DMS53 treated with DMSO at 0.1 percent for 48 hours (cell line): Measurements from ENCODE around the gene THSD4.
A peak's percentile ranks its signal among the peaks of the same experiment; 100 is the strongest.
"Not testable (repeated sequence)": the region's sequence is repeated elsewhere in the genome, so short reads cannot be mapped to it uniquely, and the experiment has no call there.

Source experiments
- DNase-seq: peaks from one replicate; lab custom pipeline; 2025; ENCODE audit not compliant: unreplicated experiment; lab: John Stamatoyannopoulos, UW

Gene THSD4

DNA sequence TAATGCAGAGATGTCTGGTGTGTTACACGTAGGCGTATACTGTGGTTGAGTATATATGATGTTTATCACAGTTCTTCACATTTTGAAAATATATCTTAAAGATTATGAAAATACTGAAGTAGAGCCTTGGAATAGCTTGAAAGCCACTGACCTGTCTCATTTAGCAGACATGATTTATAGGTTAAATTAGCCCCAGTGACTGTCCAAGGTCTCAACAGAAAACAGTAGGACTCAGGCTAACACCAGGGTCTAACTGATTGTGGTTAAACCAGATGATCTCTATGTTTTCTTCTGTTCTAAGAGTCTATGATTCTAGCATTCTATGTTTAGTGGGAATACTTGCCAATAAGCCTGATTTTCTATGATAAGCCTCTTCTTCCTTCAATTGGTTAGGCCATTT, 528.6 kb downstream of the THSD4 start:
- DNase-seq = no peak

GRCh38 chr15:71646767-71647486, 531.7 kb downstream of the THSD4 start:
- DNase-seq = no peak

GRCh38 chr15:71647487-71647808, 532.2 kb downstream of the THSD4 start:
- DNase-seq = no peak

GRCh38 chr15:71648095-71648494, 532.8 kb downstream of the THSD4 start:
- DNase-seq = no peak

DNA sequence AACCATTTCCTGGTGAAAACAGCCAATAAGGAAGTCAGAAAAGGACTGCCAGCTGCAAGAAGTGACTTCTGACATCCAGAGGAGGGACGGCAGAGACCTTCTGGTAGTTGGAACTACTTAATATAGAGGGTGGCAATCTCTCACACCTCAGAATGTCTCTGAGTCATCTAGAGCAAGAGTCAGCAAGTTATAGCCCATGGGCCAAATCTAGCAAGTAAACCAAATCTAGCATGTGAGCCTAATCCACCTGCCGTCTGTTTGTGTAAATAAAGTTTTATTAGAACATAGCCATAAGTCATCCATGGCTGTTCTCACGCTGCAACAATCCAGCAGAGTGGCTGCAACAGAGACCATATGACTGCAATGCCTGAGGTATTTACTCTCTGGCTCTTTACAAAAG, 534.6 kb downstream of the THSD4 start:
- no peak for DNase-seq

- no peak for DNase-seq
Measured at GRCh38 chr15:71650603-71651002, 535.3 kb downstream of the THSD4 start.

- peak; percentile 25 for DNase-seq
Measured at GRCh38 chr15:71651750-71652186, 536.5 kb downstream of the THSD4 start.

- no peak for DNase-seq
Measured at GRCh38 chr15:71654042-71654719, 538.9 kb downstream of the THSD4 start.

DNA sequence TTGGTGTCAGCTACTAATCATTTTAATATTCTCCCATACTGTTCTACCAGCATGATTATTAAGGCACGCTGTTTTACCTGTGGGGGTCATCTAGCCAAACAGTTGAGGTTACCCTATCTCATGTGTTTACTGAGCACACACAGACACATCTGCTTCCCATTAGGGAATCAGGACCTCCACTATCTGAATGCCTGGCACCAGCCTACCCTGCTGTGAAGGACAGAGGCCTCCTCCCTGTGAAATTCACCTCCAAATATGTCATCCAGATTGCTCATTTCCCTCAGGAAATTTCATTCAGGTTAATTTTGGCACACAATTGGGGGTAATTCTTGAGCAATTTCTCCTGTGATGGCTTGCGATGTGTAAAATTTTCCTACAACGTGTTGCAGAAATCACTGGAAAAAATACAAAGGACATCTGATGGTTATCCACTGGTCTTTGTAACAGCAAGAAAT, 539.5 kb downstream of the THSD4 start:
- DNase-seq = no peak

DNA sequence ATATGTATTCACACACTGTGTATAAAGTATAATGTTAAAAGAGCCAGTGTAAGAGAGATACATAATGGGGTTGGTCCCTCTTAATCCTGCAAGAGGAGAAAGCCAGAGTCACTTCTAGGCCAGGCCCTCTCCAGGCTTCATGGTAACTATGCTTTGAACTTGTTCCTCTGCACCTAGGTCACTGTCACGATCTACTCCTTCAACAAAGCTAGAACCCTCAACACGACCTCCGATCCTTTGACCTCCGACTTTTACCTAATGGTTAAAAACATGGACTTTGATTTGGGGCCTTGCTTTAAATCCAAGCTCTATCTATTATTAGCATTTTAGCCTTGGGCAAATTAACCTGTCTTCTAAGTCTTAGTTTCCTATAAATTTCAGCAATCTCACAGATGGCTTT, 541.2 kb downstream of the THSD4 start:
- DNase-seq = no peak

GRCh38 chr15:71657141-71657540, 541.9 kb downstream of the THSD4 start:
- DNase-seq = no peak

DNA sequence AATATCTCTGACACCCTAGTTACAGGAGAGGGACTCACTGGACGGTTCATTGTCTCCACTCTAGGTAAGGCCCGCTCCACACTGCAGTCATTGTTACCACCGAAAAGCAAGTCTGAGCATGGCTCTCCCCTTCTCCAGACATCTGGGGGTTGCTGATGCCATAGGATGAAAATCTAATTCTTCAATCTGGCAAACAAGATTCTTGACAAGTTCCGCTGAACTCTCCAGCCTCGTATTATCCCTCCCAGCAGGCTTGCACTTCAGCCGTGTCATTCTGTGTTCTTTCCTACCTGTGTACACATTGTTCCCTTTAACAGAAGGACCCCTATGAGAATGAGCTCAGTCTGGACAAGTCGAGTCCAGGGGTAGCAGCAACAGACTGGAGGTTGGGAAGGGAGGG, 542.8 kb downstream of the THSD4 start:
- DNase-seq = no peak

- DNase-seq = no peak
Measured at GRCh38 chr15:71658827-71659729, 543.8 kb downstream of the THSD4 start.

DNA sequence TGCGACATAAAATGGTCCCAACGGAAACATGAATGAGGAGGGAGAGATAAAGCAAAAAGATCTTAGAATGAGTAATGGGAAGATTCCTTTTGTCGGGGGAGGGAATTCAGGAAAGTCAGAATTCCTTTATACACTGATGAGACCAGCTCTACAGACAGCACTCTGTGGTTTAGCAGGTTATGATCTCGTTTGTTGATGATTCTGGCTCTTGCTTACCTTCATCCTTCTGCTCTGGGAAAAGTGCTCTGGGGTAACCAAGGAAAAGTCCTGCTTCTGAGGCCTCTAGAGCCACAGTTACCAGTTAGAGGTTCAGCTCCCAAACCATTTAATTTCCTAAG, 544.4 kb downstream of the THSD4 start:
- DNase-seq = no peak

- DNase-seq = no peak
Measured at GRCh38 chr15:71660501-71660900, 545.2 kb downstream of the THSD4 start.

DNA sequence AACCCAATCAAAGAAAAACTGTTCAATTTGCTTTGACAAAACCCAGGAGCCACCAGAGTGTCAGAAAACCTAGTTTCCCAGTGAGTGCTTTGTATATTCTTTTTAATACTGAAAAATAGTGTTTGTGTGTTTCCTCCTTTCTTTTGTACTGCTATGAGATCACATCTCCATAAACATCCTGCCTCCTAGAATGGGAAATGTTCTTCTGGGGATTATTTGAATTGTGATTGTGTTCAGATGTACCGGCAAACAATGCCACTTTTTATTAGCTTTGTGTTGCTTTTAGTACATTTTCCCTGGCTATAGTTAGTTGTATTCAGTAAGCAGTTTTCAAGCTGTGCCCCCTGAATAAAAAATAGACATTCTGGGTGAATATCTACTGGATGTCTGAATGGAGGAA, 547.0 kb downstream of the THSD4 start:
- DNase-seq = no peak

DNA sequence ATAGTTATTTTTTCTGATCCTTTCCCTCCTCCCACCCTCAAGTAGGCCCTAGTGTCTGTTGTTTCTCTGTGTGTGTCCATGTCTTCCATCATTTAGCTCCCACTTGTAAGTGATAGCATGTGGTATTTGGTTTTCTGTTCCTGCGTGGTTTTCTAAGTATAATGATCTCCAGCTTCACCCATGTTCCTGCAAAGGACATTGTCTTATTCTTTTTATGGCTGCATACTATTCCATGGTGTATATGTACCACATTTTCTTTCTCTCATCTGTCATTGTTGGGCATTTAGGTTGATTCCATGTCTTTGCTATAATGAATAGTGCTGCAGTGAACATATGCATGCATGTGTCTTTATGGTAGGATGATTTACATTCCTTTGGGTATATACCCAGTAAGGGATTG, 549.4 kb downstream of the THSD4 start:
- no peak for DNase-seq

GRCh38 chr15:71666763-71667620, 551.7 kb downstream of the THSD4 start:
- DNase-seq = no peak

DNA sequence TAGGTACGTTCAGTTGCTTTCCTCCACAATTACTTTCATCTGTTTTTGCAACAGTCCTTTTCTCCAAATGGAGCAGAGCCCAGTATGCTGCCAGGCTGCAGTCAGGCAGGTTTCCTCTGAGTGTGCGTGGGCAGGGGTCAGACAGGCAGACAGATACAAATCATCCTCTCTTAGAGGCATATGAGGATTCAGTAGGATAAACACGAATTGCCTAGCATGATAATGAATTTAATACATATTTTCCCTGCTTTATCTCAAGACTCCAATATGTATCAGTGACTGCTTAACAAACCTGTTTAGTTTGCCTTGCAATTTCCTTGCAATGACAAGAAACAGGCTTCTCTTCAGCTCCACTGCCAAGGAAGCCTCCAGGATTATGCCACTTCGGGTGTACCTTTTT, 554.4 kb downstream of the THSD4 start:
- DNase-seq = no peak

GRCh38 chr15:71670222-71670621, 555.0 kb downstream of the THSD4 start:
- DNase-seq = not testable (repeated sequence)

GRCh38 chr15:71674354-71674753, 559.1 kb downstream of the THSD4 start:
- no peak for DNase-seq
